ENCODE measurements around the gene ATG16L2.

DNA sequence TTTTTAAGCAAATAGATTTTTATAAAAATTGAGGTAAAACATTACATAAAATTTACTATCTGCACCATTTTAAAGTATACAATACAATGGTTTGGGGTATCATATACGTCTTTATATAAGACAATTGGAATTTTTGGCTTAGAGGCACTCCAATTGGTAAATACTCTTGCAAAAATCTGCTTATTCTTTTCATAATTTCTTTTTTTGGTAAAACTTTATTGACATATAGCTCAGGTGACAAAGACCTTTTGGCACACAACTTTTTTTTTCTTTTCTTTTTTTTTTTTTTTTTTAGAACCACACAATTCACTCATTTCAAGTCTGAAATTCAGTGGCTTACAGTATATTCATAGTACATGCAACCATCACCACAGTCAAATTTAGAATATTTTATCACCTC lies 57.8 kb downstream of the ATG16L2 start:
- TF ChIP-seq, protein P1, sequence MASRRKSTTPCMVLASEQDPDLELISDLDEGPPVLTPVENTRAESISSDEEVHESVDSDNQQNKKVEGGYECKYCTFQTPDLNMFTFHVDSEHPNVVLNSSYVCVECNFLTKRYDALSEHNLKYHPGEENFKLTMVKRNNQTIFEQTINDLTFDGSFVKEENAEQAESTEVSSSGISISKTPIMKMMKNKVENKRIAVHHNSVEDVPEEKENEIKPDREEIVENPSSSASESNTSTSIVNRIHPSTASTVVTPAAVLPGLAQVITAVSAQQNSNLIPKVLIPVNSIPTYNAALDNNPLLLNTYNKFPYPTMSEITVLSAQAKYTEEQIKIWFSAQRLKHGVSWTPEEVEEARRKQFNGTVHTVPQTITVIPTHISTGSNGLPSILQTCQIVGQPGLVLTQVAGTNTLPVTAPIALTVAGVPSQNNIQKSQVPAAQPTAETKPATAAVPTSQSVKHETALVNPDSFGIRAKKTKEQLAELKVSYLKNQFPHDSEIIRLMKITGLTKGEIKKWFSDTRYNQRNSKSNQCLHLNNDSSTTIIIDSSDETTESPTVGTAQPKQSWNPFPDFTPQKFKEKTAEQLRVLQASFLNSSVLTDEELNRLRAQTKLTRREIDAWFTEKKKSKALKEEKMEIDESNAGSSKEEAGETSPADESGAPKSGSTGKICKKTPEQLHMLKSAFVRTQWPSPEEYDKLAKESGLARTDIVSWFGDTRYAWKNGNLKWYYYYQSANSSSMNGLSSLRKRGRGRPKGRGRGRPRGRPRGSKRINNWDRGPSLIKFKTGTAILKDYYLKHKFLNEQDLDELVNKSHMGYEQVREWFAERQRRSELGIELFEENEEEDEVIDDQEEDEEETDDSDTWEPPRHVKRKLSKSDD (conservative IDR thresholded peaks at IDR 0.05; ENCODE audit: low read length), result no peak
- TF ChIP-seq SMAD3 (CRISPR knock-in tag; conservative IDR thresholded peaks at IDR 0.05) (no peak), RUNX1 (IDR thresholded peaks at IDR 0.05; ENCODE audit: low read depth) (no peak), POLR2A (conservative IDR thresholded peaks at IDR 0.05) (no peak), ZNF57 (CRISPR knock-in tag; IDR thresholded peaks at IDR 0.05) (no peak), HDAC1 (IDR thresholded peaks at IDR 0.05) (no peak), RAD21 (CRISPR knock-in tag; conservative IDR thresholded peaks at IDR 0.05 in 1 of 2, IDR thresholded peaks at IDR 0.05 in 1 of 2) (no peak)
- TF ChIP-seq, protein P2, sequence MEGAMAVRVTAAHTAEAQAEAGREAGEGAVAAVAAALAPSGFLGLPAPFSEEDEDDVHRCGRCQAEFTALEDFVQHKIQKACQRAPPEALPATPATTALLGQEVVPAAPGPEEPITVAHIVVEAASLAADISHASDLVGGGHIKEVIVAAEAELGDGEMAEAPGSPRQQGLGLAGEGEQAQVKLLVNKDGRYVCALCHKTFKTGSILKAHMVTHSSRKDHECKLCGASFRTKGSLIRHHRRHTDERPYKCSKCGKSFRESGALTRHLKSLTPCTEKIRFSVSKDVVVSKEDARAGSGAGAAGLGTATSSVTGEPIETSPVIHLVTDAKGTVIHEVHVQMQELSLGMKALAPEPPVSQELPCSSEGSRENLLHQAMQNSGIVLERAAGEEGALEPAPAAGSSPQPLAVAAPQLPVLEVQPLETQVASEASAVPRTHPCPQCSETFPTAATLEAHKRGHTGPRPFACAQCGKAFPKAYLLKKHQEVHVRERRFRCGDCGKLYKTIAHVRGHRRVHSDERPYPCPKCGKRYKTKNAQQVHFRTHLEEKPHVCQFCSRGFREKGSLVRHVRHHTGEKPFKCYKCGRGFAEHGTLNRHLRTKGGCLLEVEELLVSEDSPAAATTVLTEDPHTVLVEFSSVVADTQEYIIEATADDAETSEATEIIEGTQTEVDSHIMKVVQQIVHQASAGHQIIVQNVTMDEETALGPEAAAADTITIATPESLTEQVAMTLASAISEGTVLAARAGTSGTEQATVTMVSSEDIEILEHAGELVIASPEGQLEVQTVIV (CRISPR knock-in tag; IDR thresholded peaks at IDR 0.05; ENCODE audit: borderline replicate concordance), result no peak

All from K562 (cell line).